NCI-H1930 (cell line): Measurements from ENCODE around the gene TCF4.

ENCODE experiments used
- DNase-seq, 2 experiments: peaks; one replicate each; lab custom pipeline; 2025; lab: John Stamatoyannopoulos, UW

Gene TCF4

GRCh38 chr18:55234366-55235093 lies 353.5 kb downstream of the TCF4 start:
- peak; percentile 41 to 71 for DNase-seq

- DNase-seq: no peak
Measured at GRCh38 chr18:55233857-55234256, 354.1 kb downstream of the TCF4 start.

GRCh38 chr18:55232506-55232905 lies 355.5 kb downstream of the TCF4 start:
- no peak for DNase-seq

GRCh38 chr18:55229682-55230081 lies 358.3 kb downstream of the TCF4 start:
- no peak for DNase-seq

GRCh38 chr18:55228707-55229106 lies 359.3 kb downstream of the TCF4 start:
- DNase-seq: no peak

GRCh38 chr18:55228191-55228590 lies 359.8 kb downstream of the TCF4 start:
- no peak for DNase-seq

GRCh38 chr18:55227771-55228170 lies 360.2 kb downstream of the TCF4 start:
- no peak for DNase-seq

- DNase-seq: no peak
Measured at GRCh38 chr18:55226044-55226443, 361.9 kb downstream of the TCF4 start.

GRCh38 chr18:55224086-55224625 lies 363.8 kb downstream of the TCF4 start:
- DNase-seq: no peak

- DNase-seq: no peak
Measured at GRCh38 chr18:55221622-55222021, 366.4 kb downstream of the TCF4 start.

- no peak for DNase-seq
Measured at GRCh38 chr18:55220523-55220922, 367.5 kb downstream of the TCF4 start.

- DNase-seq: no peak
Measured at GRCh38 chr18:55219823-55220222, 368.2 kb downstream of the TCF4 start.

GRCh38 chr18:55219059-55219458 lies 368.9 kb downstream of the TCF4 start:
- DNase-seq: no peak

- DNase-seq: no peak
Measured at GRCh38 chr18:55214969-55215368, 373.0 kb downstream of the TCF4 start.

GRCh38 chr18:55214534-55214933 lies 373.5 kb downstream of the TCF4 start:
- no peak for DNase-seq

GRCh38 chr18:55213586-55213985 lies 374.4 kb downstream of the TCF4 start:
- no peak for DNase-seq

- DNase-seq: no peak
Measured at GRCh38 chr18:55206927-55207326, 381.1 kb downstream of the TCF4 start.

GRCh38 chr18:55202232-55202917 lies 385.6 kb downstream of the TCF4 start:
- no peak for DNase-seq

- DNase-seq: no peak
Measured at GRCh38 chr18:55199291-55199963, 388.6 kb downstream of the TCF4 start.

GRCh38 chr18:55195863-55196262 lies 392.1 kb downstream of the TCF4 start:
- no peak for DNase-seq

- DNase-seq: no peak
Measured at GRCh38 chr18:55189972-55190371, 398.0 kb downstream of the TCF4 start.

- DNase-seq: no peak
Measured at GRCh38 chr18:55186588-55186987, 401.4 kb downstream of the TCF4 start.

GRCh38 chr18:55185391-55185790 lies 402.6 kb downstream of the TCF4 start:
- DNase-seq: no peak
